Measurements from ENCODE around the gene TCF25.
A peak's percentile ranks its signal among the peaks of the same experiment; 100 is the strongest.
"Not testable (repeated sequence)": the region's sequence is repeated elsewhere in the genome, so short reads cannot be mapped to it uniquely, and the experiment has no call there.

The TCF25 gene

GRCh38 chr16:89873109-89873971 lies at the start of gene TCF25:
TCF25 (plus strand) TSS chr16:89873592; CDS start chr16:89873668, 76 bp downstream.
- DNase-seq: peak; percentile 85 to 89

- DNase-seq: not testable (repeated sequence)
Observed at GRCh38 chr16:89823824-89824148, 49.6 kb upstream of the TCF25 start.

- DNase-seq: no peak
Observed at GRCh38 chr16:89826531-89827382, 46.6 kb upstream of the TCF25 start.

- DNase-seq: no peak
Observed at GRCh38 chr16:89827383-89828198, 45.8 kb upstream of the TCF25 start.

GRCh38 chr16:89828199-89828869 lies 45.1 kb upstream of the TCF25 start, which contains the start of gene SPIRE2:
SPIRE2 (plus strand) TSS chr16:89828475; CDS start chr16:89828551, 76 bp downstream.
- peak; percentile 54 to 61 for DNase-seq

GRCh38 chr16:89828870-89829629 lies 44.3 kb upstream of the TCF25 start:
- DNase-seq: no peak

- no peak for DNase-seq
Observed at GRCh38 chr16:89829630-89830437, 43.6 kb upstream of the TCF25 start.

- no peak for DNase-seq
Observed at GRCh38 chr16:89831810-89832328, 41.5 kb upstream of the TCF25 start.

- not testable (repeated sequence) for DNase-seq
Observed at GRCh38 chr16:89833664-89834363, 39.6 kb upstream of the TCF25 start.

- not testable (repeated sequence) for DNase-seq
Observed at GRCh38 chr16:89834813-89835363, 38.5 kb upstream of the TCF25 start.

- not testable (repeated sequence) for DNase-seq
Observed at GRCh38 chr16:89836484-89836883, 36.9 kb upstream of the TCF25 start.

- DNase-seq: no peak
Observed at GRCh38 chr16:89837014-89837546, 36.3 kb upstream of the TCF25 start.

- no peak for DNase-seq
Observed at GRCh38 chr16:89841275-89841674, 32.1 kb upstream of the TCF25 start.

GRCh38 chr16:89842471-89843408 lies 30.7 kb upstream of the TCF25 start:
- DNase-seq: no peak

- DNase-seq: no peak
Observed at GRCh38 chr16:89843409-89844350, 29.7 kb upstream of the TCF25 start.

GRCh38 chr16:89844739-89845339 lies 28.6 kb upstream of the TCF25 start:
- no peak for DNase-seq

Data from activated CD4-positive, alpha-beta T cell treated with anti-CD3 and anti-CD28 coated beads for 4 hours (primary cell).